Smooth muscle cell (in vitro differentiated cells): ENCODE measurements around the gene ZNF229. TPM values are rescaled to one million over a fixed set of nuclear protein-coding genes. Genes with fewer than 3 reads are reported as not detected.
"Not testable (repeated sequence)": the region's sequence is repeated elsewhere in the genome, so short reads cannot be mapped to it uniquely, and the experiment has no call there.

ENCODE experiments used
- DNase-seq: peaks from one replicate; lab custom pipeline; 2025; ENCODE audit not compliant: unreplicated experiment; lab: John Stamatoyannopoulos, UW
- H2AFZ ChIP-seq: fragments of 200-600 bp; sonication (generic); 2 replicates; pipeline ENCODE4 v1.6.0; 2016; ENCODE audit warnings: antibody characterized with exemption, low read depth, mild to moderate bottlenecking
- H3F3A ChIP-seq: fragments of 200-600 bp; sonication (generic); 2 replicates; pipeline ENCODE4 v1.6.0; 2017; ENCODE audit warnings: antibody characterized with exemption, low read depth
- H3K27ac ChIP-seq: fragments of 200-600 bp; sonication (generic); 2 replicates; pipeline ENCODE4 v1.5.1; 2016; ENCODE audit warnings: low read depth, mild to moderate bottlenecking
- H3K27me3 ChIP-seq: fragments of 200-600 bp; sonication (generic); 2 replicates; pipeline ENCODE4 v1.6.1; 2016; ENCODE audit warnings: low read depth, mild to moderate bottlenecking
- H3K36me3 ChIP-seq: fragments of 200-600 bp; sonication (generic); 2 replicates; pipeline ENCODE4 v1.5.1; 2016; ENCODE audit warnings: low read depth
- H3K4me1 ChIP-seq: fragments of 200-600 bp; sonication (generic); 2 replicates; pipeline ENCODE4 v1.5.1; 2016; ENCODE audit warnings: low read depth
- H3K4me2 ChIP-seq: fragments of 200-600 bp; sonication (generic); 2 replicates; pipeline ENCODE4 v1.6.0; 2016; ENCODE audit warnings: mild to moderate bottlenecking
- H3K4me3 ChIP-seq: fragments of 200-600 bp; sonication (generic); 2 replicates; pipeline ENCODE4 v1.5.1; 2016; ENCODE audit warnings: mild to moderate bottlenecking
- H3K79me2 ChIP-seq: fragments of 200-600 bp; sonication (generic); 2 replicates; pipeline ENCODE4 v1.6.0; 2016; ENCODE audit warnings: low read depth, mild to moderate bottlenecking
- H3K9ac ChIP-seq: fragments of 200-600 bp; sonication (generic); 2 replicates; pipeline ENCODE4 v1.6.0; 2016; ENCODE audit warnings: low read depth
- H3K9me3 ChIP-seq: fragments of 200-600 bp; sonication (generic); replicated peaks from 2 replicates; pipeline ENCODE4 v1.5.1; 2016; ENCODE audit warnings: low read depth
- H4K20me1 ChIP-seq: fragments of 200-600 bp; sonication (generic); 2 replicates; pipeline ENCODE4 v1.6.0; 2016; ENCODE audit warnings: low read depth
- CTCF ChIP-seq: fragments of 200-600 bp; sonication (generic); IDR thresholded peaks from 2 replicates; pipeline ENCODE4 v1.5.1; 2017; ENCODE audit warnings: borderline replicate concordance, mild to moderate bottlenecking, antibody characterized with exemption; ENCODE audit not compliant: insufficient read depth, poor library complexity, severe bottlenecking
- WGBS: methylation state at CpG from one replicate; pipeline ENCODE4 v1.1.7; 2016; ENCODE audit warnings: low lambda C conversion rate; 5-methylcytosine and 5-hydroxymethylcytosine counted together
- polyA plus RNA-seq: library from polyadenylated mRNA; unstranded; fragments of >200 nt; fragmentation: Nextera tagmentation; extraction: Ambion mirVana; gene quantifications from 2 replicates; pipeline ENCODE4 v1.2.1, GENCODE V29; 2016
- total RNA-seq: library from RNA; depleted of rRNA; stranded (reverse); fragments of >200 nt; gene quantifications from 2 replicates; pipeline ENCODE4 v1.2.3, GENCODE V29; 2014

The ZNF229 gene
- total and polyA plus RNA-seq, 2 experiments from 2014 or later: 4.5 to 8.2 TPM

GRCh38 chr19:44438441-44438840, 9.8 kb downstream of the ZNF229 start:
- no peak overlapping the region for H3K4me2 ChIP-seq
- no peaks in the 10 kb centered on the region for H3F3A ChIP-seq
- peaks cover 54% of the 10 kb centered on the region for H3K36me3 ChIP-seq
- no peaks in the 10 kb centered on the region for H4K20me1 ChIP-seq
- H3K9me3 ChIP-seq: peaks cover 10% of the 10 kb centered on the region
- H3K9ac ChIP-seq: no peak overlapping the region
- H3K27ac ChIP-seq: no peak overlapping the region
- no peak for DNase-seq
- WGBS: 99% methylated on average over 3 of the region's 3 CpGs
- no peak overlapping the region for H3K4me3 ChIP-seq
- H3K4me1 ChIP-seq: no peaks in the 10 kb centered on the region
- no peak for TF ChIP-seq CTCF
- H3K79me2 ChIP-seq: no peaks in the 10 kb centered on the region
- H2AFZ ChIP-seq: no peak overlapping the region
- no peaks in the 10 kb centered on the region for H3K27me3 ChIP-seq

- Histone ChIP-seq H2AFZ (no peak overlapping the region), H3K27me3 (no peaks in the 10 kb centered on the region), H3K36me3 (peaks cover 61% of the 10 kb centered on the region), H3F3A (no peaks in the 10 kb centered on the region), H3K27ac (no peak overlapping the region), H3K9me3 (peaks cover 30% of the 10 kb centered on the region), H3K9ac (no peak overlapping the region), H3K4me1 (no peaks in the 10 kb centered on the region), H3K4me3 (no peak overlapping the region), H3K79me2 (no peaks in the 10 kb centered on the region), H4K20me1 (no peaks in the 10 kb centered on the region), H3K4me2 (no peak overlapping the region)
- no peak for TF ChIP-seq CTCF
- no peak for DNase-seq
- 100% methylated on average over 2 of the region's 2 CpGs for WGBS
These were observed 12.8 kb downstream of the ZNF229 start for GRCh38 chr19:44435441-44435840.

GRCh38 chr19:44430956-44431355, 17.3 kb downstream of the ZNF229 start:
- H3K9me3 ChIP-seq: peaks cover 64% of the 10 kb centered on the region
- no peak overlapping the region for H3K9ac ChIP-seq
- H3K27me3 ChIP-seq: no peaks in the 10 kb centered on the region
- no peak overlapping the region for H3K27ac ChIP-seq
- 95% methylated on average over 1 of the region's 1 CpG for WGBS
- H3K4me1 ChIP-seq: no peaks in the 10 kb centered on the region
- no peak overlapping the region for H3K4me3 ChIP-seq
- no peak overlapping the region for H3K4me2 ChIP-seq
- H3F3A ChIP-seq: no peaks in the 10 kb centered on the region
- no peak for TF ChIP-seq CTCF
- no peaks in the 10 kb centered on the region for H4K20me1 ChIP-seq
- no peak for DNase-seq
- H3K36me3 ChIP-seq: peaks cover 60% of the 10 kb centered on the region
- H2AFZ ChIP-seq: no peak overlapping the region
- H3K79me2 ChIP-seq: no peaks in the 10 kb centered on the region

GRCh38 chr19:44415553-44415952, 32.7 kb downstream of the ZNF229 start:
- not testable (repeated sequence) for H3K9me3 ChIP-seq, H3K4me3 ChIP-seq, H3K4me1 ChIP-seq, H4K20me1 ChIP-seq, H3K4me2 ChIP-seq, H3K36me3 ChIP-seq, DNase-seq, H3K9ac ChIP-seq, H3K27ac ChIP-seq, H3F3A ChIP-seq, H2AFZ ChIP-seq, H3K79me2 ChIP-seq, H3K27me3 ChIP-seq
- 94% methylated on average over 4 of the region's 15 CpGs for WGBS
